Peyer's patch (tissue), 4 donors: ENCODE data around the gene ABCC4. TPM values are rescaled to one million over a fixed set of nuclear protein-coding genes. Genes with fewer than 3 reads are reported as not detected.

Source experiments
- DNase-seq, 3 donors: peaks; one replicate each; pipeline ENCODE4 v3.0.0-alpha.2; 2017 to 2019
- H3K27ac ChIP-seq, 4 donors: fragments of 200-600 bp; sonication (generic); one replicate each; pipeline ENCODE4 v1.5.1; 2016 to 2019
- H3K27me3 ChIP-seq, 2 donors: fragments of 200-600 bp; sonication (generic); one replicate each; pipeline ENCODE4 v1.5.1; 2019
- H3K36me3 ChIP-seq, 3 donors: fragments of 200-600 bp; sonication (generic); one replicate each; pipeline ENCODE4 v1.5.1; 2016 to 2019
- H3K4me1 ChIP-seq, 4 donors: fragments of 200-600 bp; sonication (generic); one replicate each; pipeline ENCODE4 v1.5.1; 2016 to 2019
- H3K4me3 ChIP-seq, 4 donors: fragments of 200-600 bp; sonication (generic); 1 replicate in 3 of 4; 2 replicates in 1 of 4; pipeline ENCODE4 v1.5.1; 2016 to 2019; ENCODE audit warnings: mild to moderate bottlenecking in 1 of 4
- H3K9me3 ChIP-seq, 4 donors: fragments of 200-600 bp; sonication (generic); one replicate each; pipeline ENCODE4 v1.5.1; 2016 to 2019; ENCODE audit warnings: mild to moderate bottlenecking in 1 of 4
- CTCF ChIP-seq, 6 experiments: fragments of 450-650 bp in 4 of 6; fragments of 200-600 bp in 2 of 6; sonication (generic) in 1 of 6; IDR thresholded peaks; one replicate each; pipeline ENCODE4 v1.5.1; 2017 to 2019; ENCODE audit warnings: antibody characterized with exemption in 6 of 6, mild to moderate bottlenecking in 3 of 6, moderate library complexity in 1 of 6
- POLR2A ChIP-seq, 2 donors: fragments of 450-650 bp; IDR thresholded peaks; one replicate each; pipeline ENCODE4 v1.5.1; 2017; ENCODE audit warnings: antibody characterized with exemption in 2 of 2, mild to moderate bottlenecking in 2 of 2, moderate library complexity in 2 of 2
- total RNA-seq, 4 donors: library from RNA; depleted of rRNA; stranded (reverse); fragments of >200 nt; gene quantifications; one replicate each; pipeline ENCODE4 v1.1.0, GENCODE V29; 2016

The ABCC4 gene
- total RNA-seq, 4 donors from 2014 or later, result 7.2 to 81.7 (median 13.7) TPM

GRCh38 chr13:95246292-95247082 lies 54.8 kb downstream of the ABCC4 start:
- TF ChIP-seq CTCF (IDR thresholded peaks at IDR 0.05) (no peak), POLR2A (IDR thresholded peaks at IDR 0.05) (no peak)
- no peak for DNase-seq
- Histone ChIP-seq H3K4me3 (no peak overlapping the region), H3K9me3 (no peaks in the 10 kb centered on the region), H3K36me3 (no peaks in the 10 kb centered on the region), H3K27me3 (no peaks in the 10 kb centered on the region), H3K4me1 (peaks cover 0 to 11% (median 1%) of the 10 kb centered on the region in 4 donors), H3K27ac (no peak overlapping the region)

GRCh38 chr13:95245071-95245470 lies 56.2 kb downstream of the ABCC4 start:
- Histone ChIP-seq H3K27ac (no peak overlapping the region), H3K36me3 (no peaks in the 10 kb centered on the region), H3K4me3 (no peak overlapping the region), H3K9me3 (no peaks in the 10 kb centered on the region), H3K27me3 (no peaks in the 10 kb centered on the region), H3K4me1 (peaks cover 0 to 11% (median 1%) of the 10 kb centered on the region in 4 donors)
- no peak for DNase-seq
- TF ChIP-seq CTCF (IDR thresholded peaks at IDR 0.05), result no peak
- TF ChIP-seq POLR2A (IDR thresholded peaks at IDR 0.05), result no peak

GRCh38 chr13:95243207-95243606 lies 58.0 kb downstream of the ABCC4 start:
- Histone ChIP-seq H3K9me3 (no peaks in the 10 kb centered on the region), H3K4me1 (peaks cover 0 to 11% (median 1%) of the 10 kb centered on the region in 4 donors), H3K4me3 (no peak overlapping the region), H3K36me3 (no peaks in the 10 kb centered on the region), H3K27ac (peak overlapping the region in 1 of 4 donors; percentile 12), H3K27me3 (no peaks in the 10 kb centered on the region)
- no peak for DNase-seq
- TF ChIP-seq CTCF (IDR thresholded peaks at IDR 0.05) (no peak), POLR2A (IDR thresholded peaks at IDR 0.05) (no peak)

GRCh38 chr13:95241321-95241720 lies 59.9 kb downstream of the ABCC4 start:
- Histone ChIP-seq H3K27ac (no peak overlapping the region), H3K4me1 (peaks cover 0 to 5% (median 1%) of the 10 kb centered on the region in 4 donors), H3K9me3 (no peaks in the 10 kb centered on the region), H3K4me3 (no peak overlapping the region), H3K36me3 (no peaks in the 10 kb centered on the region), H3K27me3 (no peaks in the 10 kb centered on the region)
- no peak for TF ChIP-seq POLR2A (IDR thresholded peaks at IDR 0.05)
- no peak for TF ChIP-seq CTCF (IDR thresholded peaks at IDR 0.05)
- no peak for DNase-seq

GRCh38 chr13:95239283-95239682 lies 62.0 kb downstream of the ABCC4 start:
- Histone ChIP-seq H3K27ac (no peak overlapping the region), H3K4me3 (no peak overlapping the region), H3K9me3 (no peaks in the 10 kb centered on the region), H3K27me3 (no peaks in the 10 kb centered on the region), H3K4me1 (no peaks in the 10 kb centered on the region), H3K36me3 (no peaks in the 10 kb centered on the region)
- no peak for TF ChIP-seq CTCF (IDR thresholded peaks at IDR 0.05)
- no peak for TF ChIP-seq POLR2A (IDR thresholded peaks at IDR 0.05)
- DNase-seq, result no peak
